CD4-positive, alpha-beta T cell treated with Interferon alpha-2 for 1 hour (primary cell): Measurements from ENCODE around the gene GPR27.

Experiments used
- DNase-seq, 2 donors: peaks; one replicate each; pipeline ENCODE4 v3.0.0-alpha.2; 2020 to 2022

Gene GPR27

DNA sequence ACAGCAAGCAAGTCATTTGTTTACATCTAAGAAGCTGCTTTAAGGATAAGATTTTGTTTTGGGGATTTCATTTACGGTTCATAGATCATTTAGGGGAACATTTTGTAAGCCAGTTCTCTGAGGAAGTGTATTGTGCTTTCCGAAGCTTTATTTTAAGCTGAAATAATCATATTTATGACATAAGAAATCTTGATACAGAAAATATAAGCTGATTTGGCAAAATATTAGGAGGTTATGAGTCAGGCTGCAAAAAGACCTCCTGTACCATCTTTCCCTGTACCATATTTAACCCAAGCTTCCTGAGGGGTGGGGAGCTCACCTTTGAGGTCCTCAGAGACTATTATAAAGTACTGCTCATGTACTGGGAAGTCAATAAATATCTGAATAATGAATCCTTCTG, 20.3 kb upstream of the GPR27 start:
- no peak for DNase-seq

DNA sequence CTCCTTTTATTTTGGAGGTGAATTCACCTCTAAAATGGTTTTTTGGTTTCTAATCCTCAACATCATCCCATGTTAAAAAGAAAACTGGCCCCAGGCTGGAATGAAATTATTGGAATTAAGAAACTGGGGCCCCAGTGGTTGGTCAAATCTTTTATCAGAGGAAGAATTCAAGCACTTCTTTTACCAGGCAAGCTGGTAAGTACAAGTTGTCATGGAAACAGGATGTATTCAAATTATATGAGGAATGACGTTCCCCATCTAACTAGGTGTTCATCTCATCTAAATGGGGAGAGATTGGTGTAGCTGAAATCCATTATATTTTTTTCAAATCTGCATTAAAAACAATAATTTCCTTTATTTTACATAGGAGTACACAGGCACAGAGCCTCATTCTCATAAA, 18.8 kb upstream of the GPR27 start:
- no peak for DNase-seq

DNA sequence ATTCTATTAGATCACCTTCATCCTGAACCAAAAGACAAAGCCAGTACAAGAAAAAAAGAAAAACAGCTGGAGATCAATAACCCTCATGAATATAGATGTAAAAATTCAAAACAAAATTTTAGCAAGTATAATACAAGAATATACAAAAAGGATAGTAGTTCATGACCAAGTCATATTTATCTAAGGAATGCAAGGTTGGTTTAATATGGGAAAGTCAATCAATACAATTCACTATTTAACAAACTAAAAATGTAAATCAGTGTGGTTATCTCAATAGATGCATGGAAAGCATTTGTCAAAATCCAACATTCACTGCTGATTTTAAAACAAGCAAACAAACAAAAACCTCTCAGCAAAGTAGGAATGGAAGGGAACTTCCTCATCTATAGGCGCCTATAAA, 11.0 kb upstream of the GPR27 start:
- DNase-seq = no peak

DNA sequence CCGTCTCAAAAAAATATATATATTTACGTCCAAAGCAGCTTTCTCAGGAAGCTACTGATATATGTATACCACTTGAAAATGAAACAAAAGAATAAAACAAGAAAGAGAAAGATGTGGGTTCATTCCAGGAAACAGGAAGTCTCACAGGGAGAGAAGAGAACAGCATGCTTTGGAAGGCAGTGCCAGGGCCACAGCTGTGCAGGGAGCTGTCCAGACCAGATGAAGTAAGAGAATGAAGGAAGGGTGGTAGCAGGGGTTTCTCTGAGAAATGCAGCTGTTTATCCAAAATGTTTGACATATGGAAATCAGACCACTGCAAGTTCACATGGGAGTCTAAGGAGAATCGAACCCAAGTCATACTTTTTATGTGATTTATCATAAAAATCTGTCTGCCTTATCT, 8.9 kb upstream of the GPR27 start:
- DNase-seq = no peak

DNA sequence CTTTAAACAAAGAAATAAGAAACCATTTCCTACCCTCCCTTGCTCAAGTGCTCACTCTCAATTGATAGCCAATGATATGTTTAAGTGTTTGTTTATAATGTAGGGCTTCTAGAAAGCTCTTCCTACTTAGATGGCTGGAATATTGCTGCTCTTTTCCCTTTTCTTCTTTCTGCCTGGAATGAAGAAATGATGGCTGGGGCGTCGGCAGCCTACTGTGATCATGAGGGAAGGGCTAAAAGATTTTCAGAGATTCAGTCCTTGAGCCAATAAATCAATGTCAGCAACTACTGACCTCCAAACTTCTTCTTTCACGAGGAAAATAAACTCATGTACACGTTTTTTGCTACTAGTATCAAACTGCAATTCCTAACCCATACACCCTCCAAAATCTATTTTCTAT, 2.1 kb upstream of the GPR27 start:
- DNase-seq = no peak

DNA sequence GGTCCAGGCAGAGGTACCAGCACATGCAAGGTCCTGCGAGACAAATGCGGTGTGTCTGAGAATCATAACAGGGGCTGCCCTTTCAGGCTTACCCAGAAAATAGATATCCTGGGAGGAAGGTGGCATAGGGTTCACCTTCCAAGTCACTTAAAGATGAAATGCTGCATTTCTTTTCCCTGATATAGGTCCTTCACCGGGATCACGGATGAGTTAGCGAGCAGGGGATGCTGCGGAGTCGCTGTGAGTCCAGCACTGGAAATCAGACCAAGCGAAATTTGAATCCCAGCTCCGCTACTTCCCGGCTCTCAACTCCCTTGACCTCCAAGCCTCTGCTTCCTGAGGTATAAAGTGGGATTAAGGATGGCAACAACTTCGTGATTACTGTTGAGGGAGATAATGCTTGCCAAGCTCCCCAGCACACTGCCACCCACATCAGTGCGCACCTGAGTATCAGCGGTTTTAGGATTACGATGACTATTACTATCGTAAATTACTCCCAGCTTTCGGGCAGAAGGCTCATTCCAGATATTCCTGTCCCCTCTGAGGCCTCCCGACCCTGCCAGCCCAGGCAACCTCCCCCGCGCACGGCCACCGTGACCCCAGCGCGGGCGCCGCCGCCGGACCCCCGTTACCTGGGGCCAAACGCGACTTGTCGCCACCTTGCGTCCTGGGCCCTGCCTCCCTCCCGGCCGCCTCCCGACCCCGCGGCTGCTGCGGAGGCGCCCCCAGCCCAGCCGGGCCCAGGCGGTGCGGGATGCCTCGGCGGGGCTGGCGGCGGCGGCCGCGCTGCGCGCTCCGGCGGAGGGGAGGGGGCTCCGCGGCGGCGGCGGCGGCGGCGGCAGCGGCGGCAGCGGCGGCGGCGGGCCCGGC, 589 bp upstream of the GPR27 start:
- no peak for DNase-seq

DNA sequence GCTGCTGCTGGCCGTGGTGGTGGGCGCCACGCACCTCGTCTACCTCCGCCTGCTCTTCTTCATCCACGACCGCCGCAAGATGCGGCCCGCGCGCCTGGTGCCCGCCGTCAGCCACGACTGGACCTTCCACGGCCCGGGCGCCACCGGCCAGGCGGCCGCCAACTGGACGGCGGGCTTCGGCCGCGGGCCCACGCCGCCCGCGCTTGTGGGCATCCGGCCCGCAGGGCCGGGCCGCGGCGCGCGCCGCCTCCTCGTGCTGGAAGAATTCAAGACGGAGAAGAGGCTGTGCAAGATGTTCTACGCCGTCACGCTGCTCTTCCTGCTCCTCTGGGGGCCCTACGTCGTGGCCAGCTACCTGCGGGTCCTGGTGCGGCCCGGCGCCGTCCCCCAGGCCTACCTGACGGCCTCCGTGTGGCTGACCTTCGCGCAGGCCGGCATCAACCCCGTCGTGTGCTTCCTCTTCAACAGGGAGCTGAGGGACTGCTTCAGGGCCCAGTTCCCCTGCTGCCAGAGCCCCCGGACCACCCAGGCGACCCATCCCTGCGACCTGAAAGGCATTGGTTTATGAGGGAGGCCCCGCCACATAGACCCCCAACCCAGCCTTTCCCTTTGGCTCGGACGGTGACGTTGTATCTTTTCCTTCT, 1.1 kb downstream of the GPR27 start:
- DNase-seq = no peak

DNA sequence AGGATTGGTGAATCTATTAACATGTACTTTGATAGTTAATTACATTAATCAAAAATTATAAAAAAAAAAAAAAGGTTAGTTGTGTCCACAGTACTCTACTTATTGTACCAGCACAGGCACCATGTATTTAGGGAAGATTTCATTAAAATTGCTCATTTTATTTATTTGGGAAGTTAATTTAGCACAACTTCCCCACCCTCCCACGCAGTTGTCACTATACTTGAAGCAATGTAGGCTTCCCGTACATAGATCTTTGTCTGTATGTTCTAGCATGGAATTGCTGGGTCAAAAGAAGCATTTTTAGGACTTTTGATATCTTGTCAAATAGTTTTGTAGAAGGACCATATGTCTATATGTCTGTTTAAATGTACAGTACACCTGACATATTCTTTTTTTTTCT, 4.4 kb downstream of the GPR27 start:
- no peak for DNase-seq

DNA sequence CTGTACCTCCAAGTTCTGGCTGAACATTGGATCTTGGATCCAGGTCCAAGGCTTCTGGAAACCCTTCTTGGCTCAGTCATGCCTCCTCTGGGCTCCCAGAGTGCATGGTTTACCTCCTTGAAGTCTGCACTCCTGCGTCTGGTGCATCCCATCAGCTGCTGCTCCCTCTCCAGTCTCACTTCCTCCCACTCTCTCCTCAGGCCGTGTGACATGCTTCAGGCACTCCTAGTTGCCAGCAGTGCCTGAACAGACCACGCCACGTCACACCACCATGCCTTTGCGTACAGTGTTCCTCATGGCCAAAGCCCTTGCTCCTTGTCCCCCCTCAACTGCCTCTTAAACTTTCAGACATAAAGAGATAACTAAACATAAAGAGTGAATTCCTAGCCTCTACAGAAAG, 5.7 kb downstream of the GPR27 start:
- no peak for DNase-seq

DNA sequence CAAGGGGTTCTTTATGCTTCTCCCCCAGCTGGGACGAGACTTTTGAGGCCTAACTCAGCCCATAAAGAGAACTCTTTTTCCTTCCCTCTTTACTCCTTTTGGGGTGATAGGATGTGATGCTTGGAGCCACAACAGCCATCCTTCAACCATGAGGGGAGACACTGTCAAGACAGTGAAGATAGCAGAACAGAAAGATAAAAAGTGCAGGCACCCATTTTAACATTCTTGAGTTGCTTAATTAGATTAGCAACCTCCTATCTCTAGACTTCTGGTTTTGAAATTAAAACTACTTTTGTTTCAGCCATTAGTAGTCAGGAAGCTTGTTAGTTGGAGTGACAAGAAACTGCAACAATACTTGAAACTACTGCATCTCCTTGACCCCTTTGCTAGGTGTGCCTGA, 6.5 kb downstream of the GPR27 start:
- no peak for DNase-seq

DNA sequence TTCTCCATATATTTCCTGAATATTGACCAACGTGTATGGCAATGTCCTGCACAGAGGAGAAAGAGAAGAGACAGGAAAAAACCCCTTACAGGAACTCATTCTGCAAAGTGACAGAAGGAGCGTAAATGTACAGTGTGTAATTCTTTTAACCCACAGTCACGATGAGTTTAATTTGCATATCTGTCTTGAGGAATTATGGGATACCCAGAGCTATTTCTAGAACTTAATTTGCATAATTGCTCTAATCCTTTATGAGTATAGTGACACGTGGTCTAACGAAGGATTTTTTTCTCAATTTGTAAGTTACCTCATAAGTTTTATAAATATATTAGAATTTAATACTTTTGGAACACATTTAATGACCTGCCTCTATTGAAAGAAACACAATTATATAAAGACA, 9.8 kb downstream of the GPR27 start:
- DNase-seq = no peak

DNA sequence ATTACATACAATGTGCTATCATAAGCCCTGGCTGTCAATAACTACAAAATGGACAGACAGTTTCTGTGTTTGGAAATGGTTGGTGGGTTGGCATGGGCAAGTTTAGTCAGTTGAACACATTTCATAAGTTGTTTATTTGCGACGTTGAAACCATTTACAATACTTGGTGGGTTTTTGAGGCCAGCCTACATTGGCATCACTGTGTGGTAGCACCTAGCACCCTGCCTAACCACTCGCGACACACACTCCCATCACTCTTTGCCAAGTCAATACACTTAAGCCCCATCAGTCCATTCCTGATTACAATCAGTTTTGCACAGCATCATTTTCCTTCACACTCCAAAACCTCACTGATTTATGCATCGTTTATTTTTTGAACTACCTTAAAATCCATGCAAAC, 17.5 kb downstream of the GPR27 start:
- no peak for DNase-seq

DNA sequence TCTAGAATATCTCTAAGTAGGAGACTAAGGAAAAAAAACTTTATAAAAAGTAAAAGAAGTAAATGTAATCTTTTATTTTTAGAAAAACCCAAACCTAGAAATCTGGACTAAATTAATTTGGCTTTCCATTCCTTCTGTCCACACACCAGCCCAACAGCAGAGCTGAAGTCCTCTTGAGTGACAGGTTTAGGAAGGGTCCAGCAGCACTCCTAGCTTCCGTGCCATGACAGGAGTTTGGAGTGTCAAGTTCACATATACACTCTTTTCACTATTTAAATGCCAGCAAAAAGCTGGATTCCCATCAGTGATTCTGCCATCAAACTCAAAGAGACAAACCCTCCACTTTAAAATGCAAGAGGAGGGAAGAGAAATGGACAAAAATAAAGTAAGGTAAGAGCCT, 18.2 kb downstream of the GPR27 start:
- DNase-seq = no peak

DNA sequence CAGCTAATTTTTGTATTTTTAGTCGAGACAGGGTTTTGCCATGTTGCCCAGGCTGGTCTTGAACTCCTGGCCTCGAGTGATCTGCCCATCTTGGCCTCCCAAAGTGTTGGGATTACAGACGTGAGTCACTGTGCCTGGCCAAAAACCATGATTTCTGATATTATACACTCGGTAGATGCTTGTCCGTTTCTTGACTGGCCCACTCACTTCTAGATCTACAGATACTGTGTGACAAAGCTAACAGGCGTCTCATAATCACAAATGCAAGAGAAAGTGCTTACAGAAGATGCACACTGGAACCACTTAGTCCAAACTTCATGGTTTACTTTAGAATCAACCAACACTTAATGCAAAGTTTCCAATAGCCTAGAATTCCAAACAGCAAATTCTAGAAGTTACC, 22.9 kb downstream of the GPR27 start:
- no peak for DNase-seq

DNA sequence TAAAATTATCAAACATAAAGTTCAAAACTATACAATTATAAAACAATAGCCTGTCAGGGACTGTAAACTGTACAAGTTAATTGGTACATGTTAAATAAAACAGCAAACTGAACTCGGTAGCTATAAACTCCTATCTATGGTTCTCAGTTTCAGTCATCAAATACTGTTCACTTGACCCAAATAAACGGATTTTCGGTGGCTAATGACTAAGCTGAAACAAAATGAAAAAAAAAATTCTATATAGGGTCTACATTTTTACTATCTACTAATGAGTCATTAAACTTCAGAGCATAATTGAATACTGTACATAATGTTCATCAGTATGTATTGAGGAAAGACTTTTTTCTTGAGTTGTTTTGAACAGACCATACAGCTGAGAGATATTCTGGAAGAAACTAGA, 24.7 kb downstream of the GPR27 start:
- no peak for DNase-seq

DNA sequence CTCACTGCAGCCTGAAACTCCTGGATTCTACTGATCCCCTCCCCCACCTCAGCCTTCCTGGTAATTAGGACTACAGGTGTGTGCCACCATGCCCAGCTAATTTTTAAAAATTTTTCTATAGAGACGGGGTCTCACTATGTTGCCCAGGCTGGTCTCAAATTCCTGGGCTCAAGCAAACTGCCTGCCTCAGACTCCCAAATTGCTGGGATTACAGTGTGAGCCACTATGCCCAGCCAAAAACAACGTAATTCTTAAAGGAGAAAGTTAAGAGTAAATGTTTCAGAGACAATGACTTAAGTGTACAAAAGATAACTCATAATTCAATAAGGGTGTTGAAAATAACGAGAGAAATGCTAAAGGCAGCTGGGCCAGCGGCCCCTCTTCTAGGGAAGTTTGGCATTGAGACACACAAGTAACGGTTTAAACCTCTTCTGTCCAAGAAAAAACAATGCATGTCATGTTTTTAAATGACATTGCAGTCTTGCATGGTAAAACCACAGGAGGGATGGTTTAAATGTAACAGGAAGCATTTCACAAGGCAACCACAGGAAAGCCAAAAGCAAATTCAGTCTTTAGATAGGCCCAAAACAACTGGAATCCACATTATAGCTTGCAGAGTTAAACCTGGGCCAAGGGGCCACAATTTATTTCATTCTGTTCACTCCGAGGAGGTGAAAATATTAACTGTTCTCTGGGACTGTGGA, 26.2 kb downstream of the GPR27 start:
- peak in 1 of 2 donors; percentile 19 for DNase-seq

DNA sequence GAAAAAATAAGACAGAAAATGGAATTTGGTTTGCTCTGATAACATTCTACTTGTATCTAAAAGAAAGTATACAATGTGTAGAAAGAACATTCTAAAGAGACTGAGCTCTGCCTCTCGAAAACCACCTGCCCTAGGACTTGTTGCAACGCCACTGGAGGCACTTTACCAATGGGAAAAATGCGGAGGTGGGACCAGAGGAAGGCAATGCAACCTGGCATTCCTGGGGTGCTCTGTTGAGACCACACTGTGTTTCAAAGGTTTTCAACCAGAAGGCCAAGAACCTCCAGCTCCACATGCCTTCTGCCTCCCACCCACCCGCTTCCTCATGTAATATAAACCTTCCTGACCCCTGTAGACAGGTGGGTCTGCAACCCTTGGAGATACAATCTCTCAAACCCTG, 26.8 kb downstream of the GPR27 start:
- DNase-seq = no peak

DNA sequence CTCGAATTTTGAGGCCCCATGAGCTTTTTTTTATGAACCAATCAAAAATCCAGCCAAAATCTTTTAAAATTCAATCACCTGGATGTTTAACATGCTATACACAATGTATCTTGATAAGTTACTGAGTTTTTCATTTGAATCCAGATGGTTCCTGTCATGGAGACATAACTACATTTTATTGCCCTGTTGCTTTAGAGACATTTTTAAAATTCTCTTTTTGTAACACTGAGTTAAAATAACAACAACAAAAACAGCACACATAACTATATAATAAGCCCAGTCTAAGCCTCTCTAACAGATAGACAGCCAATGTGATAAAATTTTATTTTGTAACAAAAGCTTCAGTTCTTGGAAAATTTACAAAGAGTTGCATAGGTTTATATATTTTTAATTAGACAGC, 29.5 kb downstream of the GPR27 start:
- no peak for DNase-seq

DNA sequence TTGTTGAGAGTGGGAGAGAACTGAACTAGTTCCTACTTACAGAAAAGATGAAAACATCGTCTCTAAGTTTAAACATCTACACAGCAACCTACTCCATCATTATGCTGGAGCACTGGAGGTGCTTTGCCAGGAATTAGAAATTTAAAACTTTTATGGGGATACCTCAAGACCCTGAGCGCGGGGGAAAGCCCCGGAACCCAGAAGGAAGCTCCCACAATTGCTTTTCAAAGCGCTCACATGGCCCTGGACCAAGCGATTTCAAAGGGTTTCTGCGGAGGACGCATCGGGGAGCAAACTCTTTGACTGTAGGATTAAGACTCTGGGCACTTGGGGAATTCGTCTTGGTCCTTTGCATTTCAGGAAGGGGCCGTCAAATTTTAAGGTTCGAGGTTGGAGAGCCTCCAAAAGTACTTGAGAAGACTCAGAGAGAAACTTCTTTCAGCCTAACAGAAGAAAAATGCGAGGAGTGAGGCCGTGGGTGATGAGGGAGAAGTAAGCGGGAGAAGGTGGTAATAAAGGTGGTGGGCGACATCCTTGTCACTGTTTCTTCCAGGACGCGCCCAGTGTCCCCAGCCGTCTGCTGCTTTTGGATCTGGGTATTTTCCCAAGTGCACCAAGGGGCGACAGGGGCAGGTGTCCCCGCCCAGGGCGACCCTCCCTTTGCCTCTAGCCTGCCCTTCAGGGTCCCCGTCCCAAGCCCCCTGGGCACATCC, 30.7 kb downstream of the GPR27 start:
- DNase-seq = no peak

DNA sequence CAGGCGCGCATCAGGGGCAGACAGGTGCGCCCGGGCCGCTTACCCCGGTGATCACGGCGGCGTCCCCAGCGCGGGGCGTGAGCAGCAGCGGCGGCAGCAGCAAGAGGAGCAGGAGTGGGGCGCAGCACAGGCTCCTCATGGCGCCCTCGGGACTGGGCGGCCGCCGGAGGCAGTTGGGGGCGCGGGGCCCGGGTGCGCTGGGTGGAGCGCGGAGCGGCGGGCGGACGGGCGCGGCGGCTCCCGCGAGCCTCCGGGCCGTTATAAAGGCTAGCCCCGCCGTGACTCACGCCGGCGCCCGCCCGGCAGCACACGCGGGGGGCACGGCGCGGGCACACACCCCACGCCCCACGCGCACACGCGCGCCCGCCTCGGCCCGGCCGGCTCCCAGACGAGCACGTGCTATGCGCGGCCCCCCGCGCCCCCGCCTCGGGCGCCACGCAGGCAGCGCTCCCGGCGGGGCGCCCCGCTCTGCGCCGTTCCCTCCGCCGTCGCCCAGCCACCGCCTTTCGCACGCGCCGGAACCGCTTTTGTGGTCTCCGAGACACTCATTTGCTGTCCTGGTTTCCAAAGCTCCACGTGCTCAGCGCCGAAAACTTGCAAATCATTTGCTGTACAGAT, 31.4 kb downstream of the GPR27 start, which contains the start of gene PROK2:
Gene PROK2 (minus strand): TSS at position 235 of the 618 bp plus-strand sequence. CDS start 96 bp downstream, at position 139.
- DNase-seq = peak in 1 of 2 donors; percentile 23

DNA sequence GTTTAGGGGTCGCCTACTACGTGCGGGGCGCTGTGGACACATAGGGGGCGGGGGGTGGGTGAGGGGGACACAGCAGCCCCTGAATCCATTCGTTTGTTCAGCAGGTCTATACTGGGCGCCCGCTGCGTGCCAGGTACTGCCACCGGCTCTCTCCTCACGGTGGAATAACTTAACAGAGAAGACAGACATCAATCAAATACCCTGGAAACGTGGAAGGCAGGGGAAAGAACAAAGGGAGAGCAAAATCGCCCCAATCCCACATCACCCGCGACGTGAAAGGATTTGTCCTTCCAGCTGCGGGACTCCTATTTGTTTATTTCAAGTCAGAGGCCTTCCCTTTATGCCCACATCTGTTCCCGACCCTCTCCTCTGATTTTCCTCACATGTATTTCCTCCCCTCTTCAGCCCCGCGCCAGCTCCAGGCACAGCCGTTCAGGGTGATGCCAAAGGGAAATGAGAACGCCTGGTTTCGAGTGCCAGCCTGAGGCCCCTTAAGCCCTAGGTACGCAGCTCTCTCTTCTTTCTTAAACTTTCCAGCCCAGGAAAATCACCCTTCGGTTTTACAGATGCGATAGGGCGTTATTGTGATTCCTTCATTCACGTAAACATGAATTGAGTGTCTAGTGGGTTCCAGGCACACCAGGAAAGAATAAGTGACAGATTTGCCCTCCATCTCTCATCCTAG, 32.0 kb downstream of the GPR27 start:
- no peak for DNase-seq

DNA sequence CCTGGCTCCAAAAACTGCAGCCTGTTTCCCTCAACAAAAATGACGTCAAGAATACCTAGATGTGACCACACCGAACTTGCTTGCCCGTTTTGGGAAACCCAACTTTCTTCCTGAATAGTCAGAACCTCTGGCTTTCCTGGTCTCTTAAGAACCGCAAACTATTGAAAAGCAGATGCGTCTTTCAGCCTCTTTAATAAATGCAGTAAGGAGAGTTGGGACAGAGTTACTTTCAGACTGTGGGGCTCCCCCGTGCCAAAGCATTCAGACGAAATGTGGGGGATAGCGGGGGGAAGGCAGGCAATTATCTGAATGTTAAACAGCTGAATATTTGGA, 32.5 kb downstream of the GPR27 start:
- no peak for DNase-seq
